ENCODE results near the gene SLC22A17. TPM values are rescaled to one million over a fixed set of nuclear protein-coding genes. Genes with fewer than 3 reads are reported as not detected.

Gene SLC22A17
- total RNA-seq, 1 experiment from 2014 or later: 5.9 TPM

DNA sequence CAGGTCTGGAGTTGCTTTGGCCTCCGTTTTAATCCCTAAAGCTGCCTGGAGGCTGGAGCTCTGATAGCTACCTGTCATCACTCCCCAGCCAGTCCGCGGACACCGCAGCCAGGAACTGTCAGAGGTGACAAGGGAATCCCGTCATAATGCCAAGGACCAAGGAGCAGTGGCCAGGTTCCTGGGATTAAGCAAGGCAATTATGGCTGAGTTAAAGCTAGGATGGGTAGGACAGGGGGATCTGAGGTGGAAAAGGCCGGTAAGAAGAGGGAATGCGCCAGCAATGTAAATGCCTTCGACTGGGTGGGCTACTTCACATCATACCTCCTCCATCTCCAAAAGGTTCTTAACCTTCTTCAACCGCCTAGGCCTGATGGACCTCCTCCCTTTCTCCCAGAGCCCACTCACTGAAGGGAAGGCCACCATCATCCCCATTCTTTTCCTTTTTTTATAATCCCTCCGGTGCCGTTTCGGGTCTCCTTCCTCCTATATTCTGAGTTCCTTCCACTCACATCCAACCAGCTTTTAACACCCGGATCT lies 51.9 kb downstream of the SLC22A17 start:
- ChIA-PET CTCF (interaction anchor here (1.2 to 4.8 kb wide), 6 partner anchors 8 to 180 kb away, joined by 4 to 27 read pairs (median 10); partner anchors contain the start of genes HOMEZ and PABPN1), RAD21 (ENCODE audit: low non-redundant PET in 1 of 2, low total read pairs in 2 of 2, uncharacterized antibody in 2 of 2, unreplicated experiment in 2 of 2) (interaction anchor here (0.6 to 1.1 kb wide), 2 partner anchors 57 to 180 kb away, joined by 3 to 8 read pairs; no protein-coding TSS in a partner anchor), POLR2A (interaction anchor here (0.7 to 1.7 kb wide), 4 partner anchors 9 to 191 kb away, joined by 3 to 4 read pairs (median 3); partner anchors contain the start of gene PABPN1)
- BruUV-seq (replicated peaks): TSS peak; percentile 76
- Histone ChIP-seq H2AFZ (ENCODE audit: low read depth, low read length, poor library complexity, severe bottlenecking) (no peak overlapping the region), H3K4me2 (ENCODE audit: low read length) (peak overlapping the region; percentile 95), H4K20me1 (ENCODE audit: insufficient read depth) (no peaks in the 10 kb centered on the region), H3K36me3 (ENCODE audit: control insufficient read depth in 1 of 2, insufficient read depth in 2 of 2, low read length in 2 of 2) (no peaks in the 10 kb centered on the region), H3K9me2 (ENCODE audit: insufficient read depth) (no peaks in the 10 kb centered on the region), H3K9me3 (ENCODE audit: control insufficient read depth in 1 of 2, insufficient read depth in 1 of 2, low read depth in 1 of 2, low read length in 2 of 2) (no peaks in the 10 kb centered on the region), H3K27ac (ENCODE audit: low read depth, low read length) (peak overlapping the region; percentile 96), H3K4me3 (replicated peaks in 1 of 2; ENCODE audit: low read depth in 1 of 2, low read length in 2 of 2) (peak overlapping the region; percentile 49 to 64), H3K9ac (ENCODE audit: low read length) (peak overlapping the region; percentile 82), H3K4me1 (ENCODE audit: control insufficient read depth in 1 of 2, insufficient read depth in 2 of 2, low read length in 2 of 2) (peaks cover 13 to 34% of the 10 kb centered on the region in 2 experiments), H3K27me3 (ENCODE audit: insufficient read depth, low read length) (no peaks in the 10 kb centered on the region), H3K79me2 (ENCODE audit: insufficient read depth, low read length) (no peaks in the 10 kb centered on the region)
- intact Hi-C loops (cut with micrococcal nuclease): loop anchor here (10.0 kb wide), 1 partner anchor 316 kb away; the partner anchor contains the start of gene AJUBA
- ATAC-seq: no peak
- DNase-seq (ENCODE audit: low read depth, low spot score): no peak
- TF ChIP-seq, protein P1, sequence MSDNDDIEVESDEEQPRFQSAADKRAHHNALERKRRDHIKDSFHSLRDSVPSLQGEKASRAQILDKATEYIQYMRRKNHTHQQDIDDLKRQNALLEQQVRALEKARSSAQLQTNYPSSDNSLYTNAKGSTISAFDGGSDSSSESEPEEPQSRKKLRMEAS (IDR thresholded peaks at IDR 0.05): no peak
- TF ChIP-seq CBX3 (IDR thresholded peaks at IDR 0.05; ENCODE audit: low read depth) (no peak), FOSL1 (IDR thresholded peaks at IDR 0.05; ENCODE audit: low read depth) (no peak), ELF1 (IDR thresholded peaks at IDR 0.05; ENCODE audit: borderline replicate concordance, low read depth) (no peak), RAD21 (IDR thresholded peaks at IDR 0.05; ENCODE audit: low read depth) (no peak), POLR2A (IDR thresholded peaks at IDR 0.05; ENCODE audit: borderline replicate concordance, extremely low read depth, insufficient read depth, insufficient read length) (no peak), EZH2phosphoT487 (IDR thresholded peaks at IDR 0.05; ENCODE audit: borderline replicate concordance) (no peak), CEBPB (IDR thresholded peaks at IDR 0.05; ENCODE audit: low read depth) (no peak), EGR1 (IDR thresholded peaks at IDR 0.05; ENCODE audit: low read depth) (no peak), POLR2AphosphoS5 (IDR thresholded peaks at IDR 0.05; ENCODE audit: low read depth, low read length) (no peak), EZH2 (IDR thresholded peaks at IDR 0.05) (no peak), SRF (IDR thresholded peaks at IDR 0.05; ENCODE audit: low read depth) (no peak), SIN3A (IDR thresholded peaks at IDR 0.05; ENCODE audit: low read depth) (no peak)
- TF ChIP-seq, protein P2, sequence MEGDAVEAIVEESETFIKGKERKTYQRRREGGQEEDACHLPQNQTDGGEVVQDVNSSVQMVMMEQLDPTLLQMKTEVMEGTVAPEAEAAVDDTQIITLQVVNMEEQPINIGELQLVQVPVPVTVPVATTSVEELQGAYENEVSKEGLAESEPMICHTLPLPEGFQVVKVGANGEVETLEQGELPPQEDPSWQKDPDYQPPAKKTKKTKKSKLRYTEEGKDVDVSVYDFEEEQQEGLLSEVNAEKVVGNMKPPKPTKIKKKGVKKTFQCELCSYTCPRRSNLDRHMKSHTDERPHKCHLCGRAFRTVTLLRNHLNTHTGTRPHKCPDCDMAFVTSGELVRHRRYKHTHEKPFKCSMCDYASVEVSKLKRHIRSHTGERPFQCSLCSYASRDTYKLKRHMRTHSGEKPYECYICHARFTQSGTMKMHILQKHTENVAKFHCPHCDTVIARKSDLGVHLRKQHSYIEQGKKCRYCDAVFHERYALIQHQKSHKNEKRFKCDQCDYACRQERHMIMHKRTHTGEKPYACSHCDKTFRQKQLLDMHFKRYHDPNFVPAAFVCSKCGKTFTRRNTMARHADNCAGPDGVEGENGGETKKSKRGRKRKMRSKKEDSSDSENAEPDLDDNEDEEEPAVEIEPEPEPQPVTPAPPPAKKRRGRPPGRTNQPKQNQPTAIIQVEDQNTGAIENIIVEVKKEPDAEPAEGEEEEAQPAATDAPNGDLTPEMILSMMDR (IDR thresholded peaks at IDR 0.05 in 2 of 3, conservative IDR thresholded peaks at IDR 0.05 in 1 of 3; ENCODE audit: borderline replicate concordance in 1 of 3, insufficient read depth in 1 of 3, low read depth in 2 of 3, low read length in 2 of 3): no peak
- TF ChIP-seq, protein P3, sequence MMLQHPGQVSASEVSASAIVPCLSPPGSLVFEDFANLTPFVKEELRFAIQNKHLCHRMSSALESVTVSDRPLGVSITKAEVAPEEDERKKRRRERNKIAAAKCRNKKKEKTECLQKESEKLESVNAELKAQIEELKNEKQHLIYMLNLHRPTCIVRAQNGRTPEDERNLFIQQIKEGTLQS (IDR thresholded peaks at IDR 0.05): no peak
- TF ChIP-seq, protein P4, sequence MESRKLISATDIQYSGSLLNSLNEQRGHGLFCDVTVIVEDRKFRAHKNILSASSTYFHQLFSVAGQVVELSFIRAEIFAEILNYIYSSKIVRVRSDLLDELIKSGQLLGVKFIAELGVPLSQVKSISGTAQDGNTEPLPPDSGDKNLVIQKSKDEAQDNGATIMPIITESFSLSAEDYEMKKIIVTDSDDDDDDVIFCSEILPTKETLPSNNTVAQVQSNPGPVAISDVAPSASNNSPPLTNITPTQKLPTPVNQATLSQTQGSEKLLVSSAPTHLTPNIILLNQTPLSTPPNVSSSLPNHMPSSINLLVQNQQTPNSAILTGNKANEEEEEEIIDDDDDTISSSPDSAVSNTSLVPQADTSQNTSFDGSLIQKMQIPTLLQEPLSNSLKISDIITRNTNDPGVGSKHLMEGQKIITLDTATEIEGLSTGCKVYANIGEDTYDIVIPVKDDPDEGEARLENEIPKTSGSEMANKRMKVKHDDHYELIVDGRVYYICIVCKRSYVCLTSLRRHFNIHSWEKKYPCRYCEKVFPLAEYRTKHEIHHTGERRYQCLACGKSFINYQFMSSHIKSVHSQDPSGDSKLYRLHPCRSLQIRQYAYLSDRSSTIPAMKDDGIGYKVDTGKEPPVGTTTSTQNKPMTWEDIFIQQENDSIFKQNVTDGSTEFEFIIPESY (IDR thresholded peaks at IDR 0.05; ENCODE audit: extremely low read depth, insufficient replicate concordance, low read length): no peak
